ENCODE data around the gene SLC6A9.

- TF ChIP-seq CTCF (conservative IDR thresholded peaks at IDR 0.05; ENCODE audit: low read length) (no peak), EZH2phosphoT487 (IDR thresholded peaks at IDR 0.05; ENCODE audit: borderline replicate concordance, low read depth, low read length) (no peak)
Observed at GRCh38 chr1:43983253-43983899, 47.9 kb downstream of the SLC6A9 start.
